ENCODE results near the gene ENTPD8.
"Not testable (repeated sequence)": the region's sequence is repeated elsewhere in the genome, so short reads cannot be mapped to it uniquely, and the experiment has no call there.

ENTPD8 gene

DNA sequence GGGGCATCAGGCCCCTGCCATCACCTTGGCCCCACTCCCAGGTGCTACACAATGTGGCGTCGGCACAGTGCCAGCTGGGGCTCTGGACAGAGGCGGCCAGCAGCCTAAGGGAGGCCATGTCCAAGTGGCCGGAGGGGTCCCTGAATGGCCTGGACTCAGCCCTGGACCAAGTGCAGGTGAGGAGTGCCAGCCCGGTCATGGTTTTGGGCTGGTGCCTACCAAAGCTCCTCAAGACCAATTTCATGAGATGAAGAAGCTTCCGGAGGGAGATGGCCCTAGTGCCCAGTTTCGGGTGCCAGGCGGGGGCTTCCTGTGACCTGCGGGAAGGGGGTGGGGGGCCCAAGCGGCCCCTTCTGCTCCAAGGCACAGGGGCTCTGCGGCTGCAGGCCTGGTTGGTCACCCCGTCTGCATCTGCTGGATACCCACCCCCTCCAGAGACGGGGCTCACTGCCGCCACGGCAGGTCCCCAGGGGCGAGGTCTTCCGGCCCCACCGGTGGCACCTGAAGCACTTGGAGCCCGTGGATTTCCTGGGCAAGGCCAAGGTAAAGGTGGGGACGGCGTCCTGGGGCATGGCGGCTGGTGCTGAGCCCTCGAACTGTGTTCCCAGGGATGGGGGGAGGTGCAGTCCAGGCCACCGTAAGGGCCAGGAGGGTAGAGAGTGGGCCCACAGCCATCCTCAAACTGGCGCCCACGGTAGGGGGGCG lies 12.2 kb downstream of the ENTPD8 start:
- DNase-seq: no peak

DNA sequence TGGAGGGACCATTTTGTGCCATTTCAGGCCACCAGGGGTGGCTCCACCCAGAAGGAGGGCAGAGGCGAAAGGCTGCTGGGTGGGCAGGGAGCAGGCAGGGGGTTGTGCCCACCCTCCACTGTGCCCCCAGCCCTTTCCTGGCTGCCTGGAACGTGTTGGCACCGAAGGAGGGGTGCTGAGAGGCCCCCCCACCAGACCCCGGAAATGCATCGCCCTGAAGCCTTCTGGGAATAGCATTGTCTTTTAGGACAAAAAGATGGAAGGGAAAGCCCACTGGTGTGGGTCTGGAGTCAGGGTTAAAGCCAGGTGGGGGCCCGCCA lies 12.9 kb downstream of the ENTPD8 start:
- DNase-seq: no peak

DNA sequence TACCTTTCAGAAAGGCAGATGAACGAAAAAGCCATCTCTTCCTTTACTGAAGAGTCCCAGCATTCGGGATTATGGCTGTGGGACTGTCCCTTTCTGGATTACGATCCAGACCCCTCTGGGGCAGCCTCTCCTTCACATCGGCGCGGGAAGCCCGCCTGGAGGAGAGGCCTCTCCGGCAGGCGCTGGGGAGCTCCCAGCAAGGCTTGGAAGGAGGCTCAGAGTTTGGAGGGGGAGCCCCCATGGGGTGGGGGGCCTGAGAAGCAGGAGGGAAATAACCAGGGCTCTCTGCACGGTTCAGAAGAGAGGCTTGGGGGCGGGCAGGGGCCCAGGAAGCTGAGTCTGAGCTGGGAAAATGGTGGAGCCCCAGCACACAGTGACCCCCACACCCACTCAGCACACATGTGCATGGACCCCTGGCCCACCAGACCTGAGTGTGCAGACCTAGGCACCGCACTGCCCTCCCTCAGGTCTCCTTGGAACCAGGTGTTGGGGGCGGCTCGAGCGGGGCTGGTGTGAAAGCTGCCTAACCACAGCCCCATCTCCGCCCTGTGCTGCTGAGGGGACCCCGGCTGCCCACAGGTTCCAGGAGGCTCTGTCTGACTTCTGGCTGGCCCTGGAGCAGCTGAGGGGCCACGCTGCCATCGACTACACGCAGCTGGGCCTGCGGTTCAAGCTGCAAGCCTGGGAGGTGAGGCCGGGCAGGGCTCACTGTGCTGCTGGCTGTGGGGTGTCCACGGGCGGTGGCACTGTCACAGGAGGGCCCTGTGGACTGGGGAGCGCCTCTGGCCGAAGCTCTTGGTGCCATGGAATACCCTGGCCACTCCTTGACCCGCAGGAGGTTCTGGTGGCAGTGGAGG lies 13.5 kb downstream of the ENTPD8 start:
- DNase-seq: no peak

DNA sequence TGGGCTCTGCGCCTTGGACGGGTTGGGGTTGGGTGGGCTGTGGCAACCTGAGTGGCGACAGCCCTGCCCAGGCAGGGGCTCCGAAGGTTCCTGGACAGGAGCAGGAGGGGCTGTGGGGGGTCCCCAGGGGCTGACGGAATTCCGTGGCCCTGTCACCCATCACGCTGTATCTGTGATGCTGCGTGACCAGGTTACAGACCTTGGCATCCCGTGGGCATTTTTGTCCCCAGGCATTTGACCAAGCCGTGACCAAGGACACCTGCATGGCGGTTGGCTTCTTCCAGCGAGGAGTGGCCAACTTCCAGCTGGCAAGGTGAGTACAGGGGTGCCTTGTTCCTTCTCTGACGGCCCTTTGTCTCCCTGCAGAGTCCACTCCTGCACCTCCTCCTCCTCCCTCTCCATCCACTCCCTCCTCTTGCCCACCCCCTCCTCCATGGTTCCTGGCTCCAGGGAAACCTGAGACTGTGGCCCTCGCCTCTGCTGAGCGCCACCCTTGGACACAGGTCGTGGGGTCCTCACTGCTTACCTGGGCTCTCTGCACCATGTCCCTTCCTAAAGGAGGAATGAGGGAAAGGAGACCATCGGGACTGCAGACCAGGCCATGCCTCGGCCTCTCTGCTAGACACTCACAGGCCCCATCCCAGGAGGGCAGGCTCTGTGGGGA lies 15.0 kb downstream of the ENTPD8 start:
- DNase-seq: no peak

DNA sequence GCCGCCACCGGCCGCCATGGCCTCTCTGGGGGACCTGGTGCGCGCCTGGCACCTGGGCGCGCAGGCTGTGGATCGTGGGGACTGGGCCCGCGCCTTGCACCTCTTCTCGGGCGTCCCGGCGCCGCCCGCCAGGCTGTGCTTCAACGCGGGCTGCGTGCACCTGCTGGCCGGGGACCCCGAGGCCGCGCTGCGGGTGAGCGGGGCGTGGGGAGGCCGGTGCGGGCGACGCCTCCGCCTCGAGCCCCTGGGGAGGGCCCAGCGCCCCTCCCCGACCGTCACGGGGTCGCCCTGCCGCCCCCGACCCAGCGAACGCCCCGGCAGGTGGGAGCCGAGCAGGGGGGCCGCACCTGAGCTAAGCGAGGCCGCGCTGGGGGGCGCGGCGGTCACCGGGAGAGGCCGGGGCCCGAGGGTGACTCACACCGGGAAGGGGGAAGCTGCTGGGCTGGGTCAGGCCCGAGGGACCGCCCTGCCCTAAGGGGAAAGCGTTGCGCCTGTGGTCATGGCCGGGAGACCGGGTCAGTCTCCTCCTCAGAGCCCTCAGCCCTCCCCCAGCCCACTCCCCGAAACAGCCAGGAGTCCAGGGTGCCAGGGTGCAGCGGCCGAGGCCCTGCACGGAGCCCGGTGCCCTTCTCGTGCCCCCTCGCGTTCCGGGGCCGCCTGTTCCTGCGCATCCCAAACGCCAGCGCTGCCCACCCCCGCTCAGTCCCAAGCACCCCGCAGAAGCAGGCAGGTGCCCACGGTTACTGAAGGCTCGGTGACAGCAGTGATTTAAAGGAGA lies 17.5 kb downstream of the ENTPD8 start:
- DNase-seq: no peak

DNA sequence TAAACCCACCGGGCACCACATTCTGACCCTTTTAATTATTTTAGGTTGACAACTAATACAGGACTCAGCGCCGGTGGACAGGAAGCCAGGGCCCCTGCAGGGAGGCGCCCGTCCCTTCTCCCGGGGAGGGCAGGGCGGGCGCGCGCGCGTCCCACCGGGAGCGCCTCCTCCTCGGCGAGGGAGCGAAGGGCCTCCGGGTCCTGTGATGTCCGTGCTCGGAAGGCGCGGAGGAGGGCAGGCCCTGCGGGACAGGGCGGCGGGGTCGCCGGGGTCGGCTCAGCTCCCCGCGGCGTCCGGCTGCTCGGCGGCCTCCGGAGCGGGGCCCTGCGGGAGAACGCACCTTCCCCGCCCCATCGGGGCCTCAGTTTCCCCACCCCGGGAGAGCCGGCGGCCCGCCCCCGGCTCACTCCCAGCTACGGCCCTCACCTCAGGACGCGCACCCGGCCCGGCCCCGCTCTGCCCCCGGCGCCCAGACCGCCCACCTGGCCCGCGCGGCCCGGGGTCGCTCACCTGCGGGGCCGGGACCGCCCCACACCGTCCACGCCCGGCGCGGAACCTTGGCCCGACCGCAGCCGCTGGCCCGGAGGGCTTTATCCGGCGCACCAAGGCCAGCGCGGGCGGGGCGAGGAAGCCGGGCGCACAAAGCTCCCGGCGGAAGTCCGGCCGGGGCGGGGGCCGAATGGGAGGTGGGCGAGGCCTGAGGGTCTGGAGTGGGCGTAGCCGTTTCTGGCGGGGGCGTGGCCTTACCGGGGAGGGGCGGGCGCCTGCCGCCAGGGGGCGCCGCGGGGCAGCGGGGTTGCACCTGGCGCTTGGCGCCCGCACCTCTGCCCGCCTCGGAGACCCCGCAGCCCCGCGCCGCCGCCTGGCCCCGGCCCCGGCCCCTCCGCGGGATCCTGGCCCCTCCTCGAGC lies 18.3 kb downstream of the ENTPD8 start, which contains the start of the genes EXD3 and NOXA1:
TSS of gene EXD3 (minus strand) at position 559 of the 910 bp plus-strand sequence. CDS start 27,805 bp downstream, outside the sequence.
TSS of gene NOXA1 (plus strand) at position 790 of the 910 bp plus-strand sequence. CDS start 137 bp downstream, outside the sequence.
- peak; percentile 65 to 79 for DNase-seq

DNA sequence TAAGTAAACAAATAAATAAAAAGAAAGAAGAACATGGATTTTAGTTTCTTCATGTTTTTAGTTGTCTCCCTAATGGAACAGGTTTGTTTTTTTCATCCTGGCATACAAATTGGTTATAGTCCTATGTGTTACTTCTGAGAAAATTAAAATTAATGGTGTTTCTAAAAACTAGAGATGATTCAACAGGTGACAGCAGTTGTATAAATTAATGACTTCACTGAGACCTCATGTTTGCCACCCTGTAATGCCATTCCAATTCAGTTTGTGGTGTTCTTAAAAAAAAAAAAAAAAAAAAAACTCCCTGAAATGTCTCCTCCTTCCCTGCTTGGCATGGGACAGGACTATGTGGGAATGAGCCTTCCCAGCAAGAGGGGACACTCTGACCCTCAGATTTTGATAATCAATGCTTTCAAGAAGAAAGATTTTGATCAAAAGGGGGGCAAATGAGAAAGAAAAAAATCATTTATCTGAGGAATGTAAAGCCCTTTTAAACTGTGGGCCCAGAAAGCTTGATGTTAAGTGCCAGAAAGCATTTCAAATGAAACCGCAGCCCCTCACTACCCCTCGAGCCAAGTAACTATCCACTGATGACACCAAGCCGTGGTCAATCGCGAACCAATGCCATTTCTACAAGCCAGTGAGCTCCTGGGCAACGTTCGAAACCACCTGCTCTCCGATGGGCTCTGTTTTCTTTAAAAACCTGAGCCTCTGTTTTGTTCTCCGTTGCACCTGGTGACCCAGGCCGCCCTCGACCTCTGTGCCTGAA lies 19.1 kb downstream of the ENTPD8 start:
- DNase-seq: no peak

DNA sequence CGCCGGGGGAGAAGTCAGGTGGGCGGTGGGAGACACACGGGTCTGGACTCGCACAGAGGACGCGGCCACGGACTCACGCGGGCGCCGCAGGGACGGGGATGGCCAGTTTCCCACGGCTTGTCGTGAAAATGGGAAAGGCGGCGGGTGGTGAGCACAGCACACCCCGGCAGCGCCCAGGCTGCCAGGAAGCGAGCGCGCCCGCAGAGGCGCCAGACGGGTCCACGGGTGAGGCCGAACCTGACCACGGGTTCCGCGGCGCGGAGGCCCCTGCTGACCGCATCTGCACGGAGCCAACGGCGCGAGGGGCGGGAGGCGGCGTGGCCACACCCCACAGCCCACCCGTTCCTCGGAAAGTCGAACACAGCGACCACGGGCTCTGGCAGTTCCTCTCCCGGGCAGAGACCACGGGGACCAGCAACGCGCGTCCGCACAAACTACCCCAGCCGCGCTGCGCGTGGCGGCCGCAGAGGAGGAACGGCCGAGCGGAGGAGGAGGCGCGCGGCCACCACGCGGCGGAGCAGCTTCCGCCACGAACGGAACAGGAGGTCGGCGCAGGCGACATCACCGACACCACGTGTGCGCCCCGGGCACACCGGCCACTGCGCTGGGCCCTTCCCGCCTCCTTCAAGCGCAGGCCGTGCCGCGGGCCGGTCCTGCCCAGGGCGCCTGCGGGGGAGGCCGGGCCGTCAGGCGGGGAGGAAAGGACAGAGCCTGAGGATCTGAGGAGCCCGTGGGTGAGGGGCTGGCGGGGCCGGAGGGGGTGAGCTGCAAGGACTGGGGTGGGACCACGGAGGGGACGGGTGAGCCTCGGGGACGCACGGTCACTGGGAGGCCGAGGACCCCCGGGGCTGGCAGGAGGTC lies 23.8 kb downstream of the ENTPD8 start:
- DNase-seq: no peak

DNA sequence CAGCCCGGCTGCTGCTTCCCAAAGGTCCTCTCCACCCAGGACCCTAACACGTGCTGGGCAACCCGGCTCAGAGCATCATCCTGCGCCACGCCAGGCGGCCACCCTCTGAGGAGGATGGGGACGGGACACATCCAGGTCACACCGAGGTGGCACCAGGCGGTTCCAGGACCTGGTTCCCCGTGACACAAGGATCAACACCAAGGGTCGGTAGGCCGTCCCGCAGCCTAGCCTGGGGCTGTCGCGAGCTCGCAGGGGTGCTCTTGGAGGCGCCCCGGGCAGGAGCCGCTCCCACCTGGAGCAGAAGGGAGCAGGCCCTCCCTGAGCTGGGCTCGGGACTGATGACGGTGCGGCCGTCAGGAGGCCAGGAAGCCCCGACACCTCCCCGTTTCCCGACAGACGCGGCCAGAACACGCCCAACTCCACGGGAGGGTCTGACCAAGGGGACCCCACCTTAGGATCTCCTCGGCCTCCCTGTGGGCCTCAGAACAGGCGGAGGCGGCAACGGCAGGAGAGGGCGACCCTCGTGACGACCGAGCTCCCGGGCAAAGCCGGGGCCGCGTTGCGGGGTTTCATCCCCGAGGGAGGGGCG lies 24.5 kb downstream of the ENTPD8 start:
- no peak for DNase-seq

DNA sequence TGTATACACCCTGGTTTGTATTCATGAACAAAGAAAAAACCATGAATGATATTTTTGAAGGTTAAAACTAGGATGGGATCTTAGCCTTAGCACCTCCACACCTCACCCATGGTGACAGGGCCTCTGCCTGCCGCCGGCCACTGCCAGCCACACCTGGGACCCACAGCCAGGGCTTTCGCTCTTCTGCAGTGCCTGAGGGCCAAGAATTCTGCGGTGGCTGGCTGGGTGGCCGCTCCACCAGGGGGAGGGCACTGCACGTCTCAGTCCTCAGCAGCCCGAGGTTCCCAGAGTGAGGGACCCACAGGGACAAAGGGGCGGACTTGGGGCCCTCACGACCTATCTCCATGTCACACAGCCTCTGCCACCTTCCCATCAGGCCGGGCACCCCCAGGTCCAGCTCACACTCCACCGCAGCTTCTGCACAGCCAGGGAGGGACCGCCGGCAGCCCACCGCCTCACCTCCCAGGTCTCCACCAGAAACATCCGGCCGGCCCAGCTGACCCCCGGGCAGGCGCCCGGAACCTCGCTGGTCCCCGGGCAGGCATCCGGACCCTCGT lies 25.1 kb downstream of the ENTPD8 start:
- no peak for DNase-seq

DNA sequence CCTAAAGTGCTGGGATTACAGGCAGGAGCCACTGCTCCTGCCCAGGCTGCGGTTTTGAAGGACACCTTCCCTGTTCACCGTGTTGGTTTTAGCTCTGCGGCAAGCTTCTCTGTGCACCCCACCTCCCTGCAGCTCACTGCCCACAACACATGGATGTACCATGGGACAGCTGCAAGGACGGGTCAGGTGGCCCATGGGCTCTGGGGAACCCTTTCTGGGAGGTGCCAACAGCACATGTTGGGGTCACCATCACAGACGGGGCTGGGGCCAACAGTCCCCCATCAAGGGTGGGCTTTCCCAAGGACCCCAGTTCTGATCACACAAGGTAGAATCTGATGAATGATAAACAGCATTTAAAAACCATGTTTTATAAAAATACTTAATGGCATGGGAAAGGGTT lies 25.7 kb downstream of the ENTPD8 start:
- no peak for DNase-seq

DNA sequence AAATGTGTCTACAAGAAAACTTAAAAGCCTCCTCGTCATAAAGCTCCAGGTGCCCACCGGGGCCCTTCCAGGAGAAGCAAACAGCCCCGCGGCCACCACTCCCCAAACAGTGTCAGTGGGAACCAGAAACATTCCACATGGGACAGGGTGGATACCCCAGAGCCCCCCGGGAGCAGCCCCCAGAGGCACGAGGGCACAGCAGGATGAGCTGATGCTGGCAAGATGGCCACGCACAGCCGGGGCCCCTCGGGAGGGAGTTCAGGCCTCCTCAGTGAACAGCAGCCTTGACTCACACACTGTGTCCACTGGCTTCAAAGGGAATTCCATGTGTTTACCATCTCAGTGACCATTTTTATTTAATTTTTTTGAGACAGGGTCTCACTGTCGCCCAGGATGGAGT lies 28.7 kb downstream of the ENTPD8 start:
- no peak for DNase-seq

DNA sequence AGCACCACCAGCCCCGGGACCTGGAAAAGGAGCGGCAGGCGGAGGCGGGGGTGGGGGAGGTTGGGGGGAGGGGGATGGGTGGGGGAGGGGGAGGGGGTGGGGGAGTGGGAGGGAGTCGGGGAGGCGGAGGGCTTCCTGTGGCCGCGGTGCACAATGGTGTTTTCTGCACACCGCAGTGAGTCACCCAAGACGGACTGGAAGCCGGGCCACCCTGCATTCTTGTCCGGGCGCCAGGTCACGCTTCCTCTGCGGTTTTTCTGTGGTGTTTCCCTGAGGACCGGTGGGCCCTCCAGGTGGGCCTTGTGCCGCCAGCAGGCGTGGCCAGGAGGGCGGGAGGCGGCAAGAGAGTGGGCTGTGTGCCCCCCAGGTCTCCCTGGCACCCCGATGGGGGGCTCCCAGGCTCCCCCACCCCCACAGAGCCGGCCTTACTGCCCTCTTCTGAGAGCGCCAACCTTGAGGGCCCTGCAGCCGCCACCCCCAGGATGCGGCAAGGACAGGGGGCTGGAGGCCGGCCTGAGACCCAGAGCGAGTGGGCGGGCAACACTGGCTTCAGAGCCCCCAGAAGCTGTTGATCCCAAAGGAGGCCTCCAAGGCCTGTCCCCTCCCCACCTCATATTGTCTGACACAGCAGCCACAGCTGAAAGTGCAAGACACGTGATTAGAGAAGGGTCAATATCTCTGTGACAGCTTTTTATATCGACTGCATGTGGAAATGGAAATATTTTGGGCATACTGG lies 29.3 kb downstream of the ENTPD8 start:
- peak; percentile 32 to 50 for DNase-seq

DNA sequence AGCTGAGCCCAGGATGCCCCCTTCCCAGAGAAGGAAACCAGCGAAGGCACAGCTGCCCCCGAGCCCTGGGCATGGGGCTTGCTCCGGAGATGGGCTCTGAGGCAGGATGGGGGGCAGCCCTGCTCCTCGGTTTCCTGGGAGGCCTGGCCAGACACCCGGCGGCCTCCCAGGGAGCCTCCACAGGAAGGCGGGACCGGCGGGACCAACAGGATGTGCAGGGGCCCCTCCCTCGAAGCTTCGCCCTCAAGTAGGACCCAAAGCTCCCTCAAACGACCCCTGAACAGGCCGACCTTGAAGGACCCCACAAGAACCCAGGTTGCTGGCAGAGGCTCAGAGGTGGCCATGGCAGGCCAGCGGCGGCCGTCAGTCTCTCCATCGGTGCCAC lies 29.9 kb downstream of the ENTPD8 start:
- DNase-seq: no peak

DNA sequence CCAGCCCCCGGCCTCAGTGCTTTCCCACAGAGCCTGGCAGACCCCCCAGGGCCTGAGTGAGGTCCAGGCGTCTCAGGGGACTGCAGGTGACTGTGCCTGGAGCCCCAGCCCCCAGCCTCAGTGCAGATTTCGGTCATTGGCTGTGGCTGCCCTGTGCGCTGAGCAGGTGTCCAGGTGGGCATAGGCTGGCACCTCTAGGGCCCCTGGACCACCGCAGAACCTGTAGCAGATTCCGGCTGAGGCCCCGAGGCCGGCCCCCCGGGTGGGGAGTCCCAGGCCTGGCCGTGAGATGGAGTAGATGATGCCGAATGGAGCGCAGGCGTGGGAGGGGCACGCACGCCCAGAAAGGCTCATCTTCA lies 30.3 kb downstream of the ENTPD8 start:
- DNase-seq: no peak

DNA sequence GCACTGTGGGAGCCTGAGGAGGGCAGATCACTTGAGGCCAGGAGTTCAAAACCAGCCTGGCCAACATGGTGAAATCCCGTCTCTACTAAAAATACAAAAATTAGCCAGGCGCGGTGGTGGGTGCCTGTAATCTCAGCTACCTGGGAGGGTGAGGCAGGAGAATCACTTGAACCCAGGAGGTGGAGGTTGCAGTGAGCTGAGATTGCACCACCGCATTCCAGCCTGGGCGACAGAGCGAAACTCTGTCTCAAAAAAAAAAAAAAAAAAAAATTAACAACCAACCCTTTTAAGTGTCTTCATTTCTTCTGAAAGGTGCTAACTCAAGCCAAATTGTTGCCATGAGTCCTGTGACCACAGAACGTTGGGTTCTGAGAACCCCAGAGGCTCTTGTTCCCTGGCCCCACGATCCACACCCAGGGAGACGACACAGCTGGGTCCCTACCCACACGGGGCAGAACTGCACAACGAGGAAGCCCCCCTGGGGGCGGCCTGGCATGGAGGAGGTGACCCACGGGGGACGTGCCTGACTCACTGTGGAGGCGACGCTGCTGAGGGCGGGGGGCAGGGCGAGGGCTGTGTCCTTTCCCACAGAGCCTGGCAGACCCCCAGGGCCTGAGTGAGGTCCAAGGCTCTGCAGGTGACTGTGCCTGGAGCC lies 30.8 kb downstream of the ENTPD8 start:
- not testable (repeated sequence) for DNase-seq

DNA sequence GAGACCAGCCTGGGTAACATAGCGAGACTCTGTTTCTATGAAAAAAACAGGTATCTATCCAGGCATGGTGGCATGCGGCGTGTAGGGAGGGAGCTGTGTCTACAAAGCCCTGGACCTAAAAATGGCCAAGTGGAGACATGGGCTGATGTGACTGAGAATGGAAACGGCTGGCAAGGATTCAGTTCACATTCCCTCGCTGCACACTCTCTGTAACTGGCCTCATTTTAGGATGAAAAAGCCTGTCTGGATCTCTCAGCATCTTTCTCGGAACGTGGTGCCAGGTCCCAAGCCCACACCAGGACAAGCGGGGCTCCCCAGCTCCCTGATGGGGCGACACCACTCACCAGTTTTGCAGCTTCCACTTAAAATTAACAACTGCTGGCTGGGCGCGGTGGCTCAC lies 31.6 kb downstream of the ENTPD8 start:
- no peak for DNase-seq
